Amniotic stem cell (primary cell): ENCODE results near the gene MPPE1.
A peak's percentile ranks its signal among the peaks of the same experiment; 100 is the strongest.
"Not testable (repeated sequence)": the region's sequence is repeated elsewhere in the genome, so short reads cannot be mapped to it uniquely, and the experiment has no call there.

Experiments
- DNase-seq: peaks from one replicate; lab custom pipeline; 2025; lab: John Stamatoyannopoulos, UW

Gene MPPE1

DNA sequence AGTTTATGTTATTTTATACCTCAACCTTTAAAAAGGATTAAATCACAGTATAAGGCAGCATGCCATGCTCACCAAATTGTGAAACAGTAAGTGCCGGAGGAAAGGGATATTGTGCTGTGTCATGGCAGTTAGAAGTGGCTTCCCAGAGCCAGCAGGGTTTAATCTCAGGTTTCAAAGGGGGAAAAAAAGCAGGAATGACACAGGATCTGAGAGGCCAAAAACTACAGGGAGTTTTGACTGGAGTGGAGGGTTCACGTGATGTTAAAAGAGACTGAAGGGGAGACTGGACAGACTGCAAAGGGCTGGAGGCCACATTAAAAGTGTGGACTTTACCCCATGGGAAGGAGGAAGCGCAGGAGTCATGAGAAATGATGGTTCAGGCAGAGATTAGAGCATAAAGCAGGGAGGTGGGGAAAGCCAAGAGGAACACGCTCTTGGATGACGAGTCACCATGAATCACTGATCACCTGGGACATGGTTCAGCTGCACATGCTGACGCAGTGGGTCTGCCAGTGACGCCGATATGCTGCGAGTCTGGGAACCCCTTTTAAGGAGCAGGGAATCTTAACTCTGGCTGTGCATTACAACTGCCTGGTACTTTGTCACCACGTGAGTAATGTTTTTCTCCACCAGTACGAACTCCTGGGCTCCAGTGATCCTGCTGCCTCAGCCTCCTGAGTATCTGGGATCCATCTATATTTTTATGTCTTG is 50.8 kb downstream of the MPPE1 start:
- peak; percentile 92 for DNase-seq

- DNase-seq = not testable (repeated sequence)
These were observed 53.6 kb downstream of the MPPE1 start for GRCh38 chr18:11854554-11854953.

- DNase-seq = no peak
These were observed 56.2 kb downstream of the MPPE1 start for GRCh38 chr18:11851806-11852337.

- peak; percentile 95 for DNase-seq
These were observed 56.8 kb downstream of the MPPE1 start, which contains the start of gene CHMP1B for GRCh38 chr18:11851146-11851805. CHMP1B (plus strand) TSS chr18:11851413; CDS start chr18:11851512, 99 bp downstream.

GRCh38 chr18:11850821-11851145 is 57.3 kb downstream of the MPPE1 start:
- peak; percentile 50 for DNase-seq

DNA sequence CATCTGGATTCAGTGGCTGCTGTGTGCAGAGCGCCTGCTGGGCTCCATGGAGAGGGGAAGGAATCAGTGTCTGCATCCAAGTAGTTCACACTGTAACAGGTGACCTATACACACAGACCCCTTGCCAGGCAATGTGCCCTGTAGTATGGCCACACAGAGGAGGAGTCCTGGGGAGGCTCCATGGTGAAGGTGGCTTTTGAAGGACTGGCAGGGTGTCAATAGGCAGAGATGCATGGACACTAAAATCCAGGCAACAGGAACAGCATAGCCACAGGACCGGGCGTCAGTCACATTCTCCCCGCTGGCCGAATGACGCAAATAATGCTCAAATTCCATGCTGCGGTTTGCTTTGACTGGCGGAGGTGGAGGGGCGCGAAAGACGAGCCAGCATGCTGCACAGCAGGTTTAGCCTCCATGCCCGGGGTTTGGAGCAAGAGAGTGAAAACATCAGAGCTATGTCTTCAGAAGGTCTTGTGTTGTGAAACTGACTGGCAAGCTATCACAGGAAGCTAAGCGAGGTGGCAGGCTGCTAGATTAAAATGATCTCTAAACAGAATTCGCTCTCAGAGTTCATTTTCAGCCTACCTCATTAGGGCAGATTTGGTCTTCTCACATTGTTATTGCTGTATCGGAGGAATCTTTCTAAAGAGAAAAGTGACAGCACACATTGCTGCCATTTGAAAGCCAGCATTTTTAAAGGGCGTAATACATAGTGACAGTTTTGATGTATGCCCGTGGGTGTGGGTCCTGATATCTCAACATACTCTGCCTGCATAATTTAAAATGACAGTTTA is 58.1 kb downstream of the MPPE1 start:
- DNase-seq = peak; percentile 68

- no peak for DNase-seq
These were observed 58.8 kb downstream of the MPPE1 start for GRCh38 chr18:11849279-11849678.

- no peak for DNase-seq
These were observed 60.3 kb downstream of the MPPE1 start for GRCh38 chr18:11847811-11848210.

DNA sequence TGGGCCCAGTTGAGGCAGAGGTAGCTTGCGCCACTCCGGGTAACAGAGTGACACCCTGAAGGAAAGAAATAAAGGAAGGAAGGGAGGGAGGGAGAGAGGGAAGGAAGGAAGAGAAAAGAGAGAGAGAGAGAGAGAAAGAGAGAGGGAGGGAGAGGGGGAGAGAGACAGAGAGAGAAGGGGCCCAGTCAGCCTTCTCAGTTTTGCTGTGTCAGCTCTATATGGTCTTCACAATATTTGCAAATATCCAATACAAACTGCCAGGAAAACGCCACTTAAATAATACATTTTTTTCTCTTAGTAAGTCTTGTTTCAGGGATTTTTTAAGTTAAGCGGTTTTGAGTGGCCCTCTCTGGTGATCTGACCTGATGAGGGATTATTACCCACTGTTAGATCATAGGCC is 62.5 kb downstream of the MPPE1 start:
- DNase-seq = no peak

DNA sequence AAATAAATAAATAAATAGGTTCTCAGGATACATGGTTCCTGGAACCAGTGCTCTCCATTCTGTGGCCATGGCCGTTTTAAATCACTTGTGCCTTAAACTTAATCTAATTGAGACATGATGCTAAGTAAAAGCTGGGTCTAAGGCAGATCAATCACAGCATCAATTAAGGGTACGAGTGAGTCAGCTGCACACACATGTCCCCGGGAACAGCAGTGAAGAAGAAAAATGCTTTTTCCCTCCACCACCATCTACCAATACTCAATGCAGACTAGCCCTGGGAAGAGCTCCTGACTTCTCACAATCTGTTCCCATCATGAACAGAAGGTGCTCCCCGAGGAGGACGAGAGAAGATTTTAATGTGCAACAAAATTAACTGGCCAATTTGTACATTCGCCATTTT is 63.7 kb downstream of the MPPE1 start:
- no peak for DNase-seq

DNA sequence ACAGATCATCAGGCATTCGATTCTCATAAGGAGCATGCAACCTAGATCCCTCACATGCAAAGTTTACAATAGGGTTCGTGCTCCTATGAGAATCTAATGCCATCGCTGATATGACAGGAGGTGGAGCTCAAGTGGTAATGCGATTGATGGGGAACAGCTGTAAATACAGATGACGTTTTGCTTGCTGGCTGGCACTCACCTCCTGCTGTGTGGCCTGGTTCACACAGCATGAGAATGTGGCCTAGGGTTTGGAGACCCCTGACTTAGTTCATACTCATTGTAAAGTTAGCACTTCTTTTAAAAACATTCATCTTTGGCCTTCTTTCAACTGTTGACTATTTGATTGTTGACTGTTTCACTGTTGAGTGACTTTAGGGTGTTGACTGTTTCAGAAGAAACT is 65.6 kb downstream of the MPPE1 start:
- no peak for DNase-seq

DNA sequence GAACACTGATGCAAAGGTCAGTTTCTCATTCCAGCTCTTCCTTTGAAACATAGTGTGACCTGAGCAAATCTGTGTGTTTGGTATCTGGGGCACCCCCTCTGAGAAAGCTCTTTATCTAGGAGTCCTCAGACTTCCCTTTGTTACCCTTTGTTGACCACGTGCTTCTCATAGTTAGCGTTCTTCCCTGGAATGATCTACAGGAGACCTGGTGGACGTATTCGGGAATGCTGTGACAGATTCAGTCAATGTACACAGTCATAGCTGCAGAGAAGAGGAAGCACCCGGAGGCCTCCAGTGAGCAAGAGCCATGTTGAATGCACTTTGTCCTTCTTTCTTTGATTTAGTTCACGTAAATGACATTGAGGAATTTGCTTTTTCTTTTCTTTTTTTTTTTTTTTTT is 67.6 kb downstream of the MPPE1 start:
- DNase-seq = no peak

GRCh38 chr18:11839556-11839955 is 68.6 kb downstream of the MPPE1 start:
- DNase-seq = no peak

GRCh38 chr18:11834772-11835171 is 73.3 kb downstream of the MPPE1 start:
- DNase-seq = no peak
